Measurements from ENCODE around the gene ITCH. TPM values are rescaled to one million over a fixed set of nuclear protein-coding genes. Genes with fewer than 3 reads are reported as not detected.

ITCH gene
- total RNA-seq, 2 donors from 2014 or later, result 45.4 to 89.2 TPM

- TF ChIP-seq, protein P1, sequence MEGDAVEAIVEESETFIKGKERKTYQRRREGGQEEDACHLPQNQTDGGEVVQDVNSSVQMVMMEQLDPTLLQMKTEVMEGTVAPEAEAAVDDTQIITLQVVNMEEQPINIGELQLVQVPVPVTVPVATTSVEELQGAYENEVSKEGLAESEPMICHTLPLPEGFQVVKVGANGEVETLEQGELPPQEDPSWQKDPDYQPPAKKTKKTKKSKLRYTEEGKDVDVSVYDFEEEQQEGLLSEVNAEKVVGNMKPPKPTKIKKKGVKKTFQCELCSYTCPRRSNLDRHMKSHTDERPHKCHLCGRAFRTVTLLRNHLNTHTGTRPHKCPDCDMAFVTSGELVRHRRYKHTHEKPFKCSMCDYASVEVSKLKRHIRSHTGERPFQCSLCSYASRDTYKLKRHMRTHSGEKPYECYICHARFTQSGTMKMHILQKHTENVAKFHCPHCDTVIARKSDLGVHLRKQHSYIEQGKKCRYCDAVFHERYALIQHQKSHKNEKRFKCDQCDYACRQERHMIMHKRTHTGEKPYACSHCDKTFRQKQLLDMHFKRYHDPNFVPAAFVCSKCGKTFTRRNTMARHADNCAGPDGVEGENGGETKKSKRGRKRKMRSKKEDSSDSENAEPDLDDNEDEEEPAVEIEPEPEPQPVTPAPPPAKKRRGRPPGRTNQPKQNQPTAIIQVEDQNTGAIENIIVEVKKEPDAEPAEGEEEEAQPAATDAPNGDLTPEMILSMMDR (IDR thresholded peaks at IDR 0.05), result no peak
- TF ChIP-seq POLR2A (IDR thresholded peaks at IDR 0.05) (no peak), POLR2AphosphoS5 (IDR thresholded peaks at IDR 0.05) (no peak)
- WGBS, result 77% methylated on average over 7 of the region's 7 CpGs
- intact Hi-C loops (cut with DNase I), result no loop called here
- DNase-seq (ENCODE audit: low spot score), result no peak
- Histone ChIP-seq H3K27ac (no peak overlapping the region), H3K27me3 (replicated peaks; ENCODE audit: insufficient read depth) (no peaks in the 10 kb centered on the region), H3K4me1 (replicated peaks) (no peaks in the 10 kb centered on the region), H3K9me3 (no peaks in the 10 kb centered on the region), H3K36me3 (no peaks in the 10 kb centered on the region), H3K4me3 (no peak overlapping the region)
Observed at GRCh38 chr20:34331838-34332237, 31.2 kb upstream of the ITCH start.

GRCh38 chr20:34332262-34332920 is 30.7 kb upstream of the ITCH start:
- no peak for DNase-seq (ENCODE audit: low spot score)
- no peak overlapping the region for H3K27ac ChIP-seq
- H3K36me3 ChIP-seq, result no peaks in the 10 kb centered on the region
- no peak overlapping the region for H3K4me3 ChIP-seq
- no peaks in the 10 kb centered on the region for H3K4me1 ChIP-seq (replicated peaks)
- intact Hi-C loops (cut with DNase I), result no loop called here
- no peaks in the 10 kb centered on the region for H3K9me3 ChIP-seq
- WGBS, result 88% methylated on average over 19 of the region's 19 CpGs
- TF ChIP-seq POLR2A (IDR thresholded peaks at IDR 0.05) (no peak), POLR2AphosphoS5 (IDR thresholded peaks at IDR 0.05) (no peak)
- TF ChIP-seq, protein P1 (IDR thresholded peaks at IDR 0.05), result no peak
- H3K27me3 ChIP-seq (replicated peaks; ENCODE audit: insufficient read depth), result no peaks in the 10 kb centered on the region

- intact Hi-C loops (cut with DNase I), result no loop called here
- Histone ChIP-seq H3K27ac (no peak overlapping the region), H3K4me3 (no peak overlapping the region), H3K4me1 (replicated peaks) (no peaks in the 10 kb centered on the region), H3K9me3 (no peaks in the 10 kb centered on the region), H3K27me3 (replicated peaks; ENCODE audit: insufficient read depth) (no peaks in the 10 kb centered on the region), H3K36me3 (no peaks in the 10 kb centered on the region)
- DNase-seq (ENCODE audit: low spot score), result no peak
- WGBS, result 81% methylated on average over 4 of the region's 4 CpGs
- TF ChIP-seq, protein P1 (IDR thresholded peaks at IDR 0.05), result no peak
- TF ChIP-seq POLR2AphosphoS5 (IDR thresholded peaks at IDR 0.05) (no peak), POLR2A (IDR thresholded peaks at IDR 0.05) (no peak)
Observed at GRCh38 chr20:34333786-34334185, 29.3 kb upstream of the ITCH start.

DNA sequence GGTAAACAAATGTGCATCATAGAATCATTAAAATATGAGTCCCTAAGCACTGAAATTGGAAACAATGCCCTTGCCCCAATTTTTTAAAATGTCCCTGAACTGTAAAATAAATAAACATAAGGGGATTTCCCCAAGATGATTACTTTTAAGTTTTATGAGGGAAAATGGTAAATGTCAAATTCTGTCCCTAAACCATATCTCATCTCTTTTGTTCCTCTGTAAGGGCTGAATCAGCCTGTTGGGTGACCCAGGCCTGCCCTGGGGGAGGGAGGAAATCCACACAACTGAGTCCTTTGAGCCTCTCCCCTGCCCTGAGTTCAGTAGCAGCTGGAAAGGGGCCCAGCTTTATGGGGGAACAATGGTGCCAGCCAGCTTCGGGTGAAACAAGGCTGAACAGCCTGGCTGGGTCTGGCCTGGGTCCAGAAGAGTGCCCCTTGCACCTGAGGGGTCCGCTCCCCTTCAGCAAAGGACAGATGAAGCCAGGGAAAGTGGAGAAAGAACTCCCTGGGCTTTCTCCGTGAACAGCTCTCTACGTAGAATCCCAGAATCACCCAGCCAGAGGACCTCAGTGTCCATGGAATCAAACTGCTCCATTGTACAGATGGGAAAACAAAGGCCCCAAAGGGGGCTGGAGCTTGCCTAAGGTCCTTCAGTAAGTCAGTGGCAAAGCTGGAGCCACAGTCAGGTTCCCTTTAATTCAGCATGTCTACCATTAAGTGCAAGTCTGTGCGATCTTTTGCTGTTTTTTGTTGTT is 28.2 kb upstream of the ITCH start:
- H3K36me3 ChIP-seq, result no peaks in the 10 kb centered on the region
- no peaks in the 10 kb centered on the region for H3K27me3 ChIP-seq (replicated peaks; ENCODE audit: insufficient read depth)
- H3K4me1 ChIP-seq (replicated peaks), result no peaks in the 10 kb centered on the region
- 64% methylated on average over 5 of the region's 5 CpGs for WGBS
- DNase-seq (ENCODE audit: low spot score), result no peak
- TF ChIP-seq POLR2AphosphoS5 (IDR thresholded peaks at IDR 0.05), result no peak
- TF ChIP-seq, protein P1 (IDR thresholded peaks at IDR 0.05), result no peak
- no peak for TF ChIP-seq POLR2A (IDR thresholded peaks at IDR 0.05)
- H3K4me3 ChIP-seq, result no peak overlapping the region
- H3K9me3 ChIP-seq, result no peaks in the 10 kb centered on the region
- intact Hi-C loops (cut with DNase I), result no loop called here
- H3K27ac ChIP-seq, result no peak overlapping the region

DNA sequence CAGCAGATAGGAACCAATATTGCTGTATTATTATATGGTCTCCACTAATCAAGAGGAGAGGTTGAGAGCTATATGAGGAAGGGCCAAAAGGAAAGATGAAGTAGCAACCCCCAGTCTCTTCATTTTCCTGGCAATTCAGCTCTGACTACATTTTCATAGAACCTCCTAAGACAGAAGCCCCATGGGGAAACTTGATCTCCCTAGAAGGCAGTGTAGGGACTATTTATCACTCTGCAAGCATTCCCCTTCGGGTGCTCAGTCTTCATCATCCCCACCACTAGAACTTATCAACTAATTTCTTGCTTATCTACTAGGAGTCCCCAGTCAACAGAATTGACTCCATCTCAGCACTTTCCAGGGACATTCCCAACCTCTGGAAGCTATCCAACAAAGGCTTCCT is 25.5 kb upstream of the ITCH start:
- Histone ChIP-seq H3K27ac (no peak overlapping the region), H3K36me3 (no peaks in the 10 kb centered on the region), H3K4me3 (no peak overlapping the region), H3K27me3 (replicated peaks; ENCODE audit: insufficient read depth) (no peaks in the 10 kb centered on the region), H3K4me1 (replicated peaks) (no peaks in the 10 kb centered on the region), H3K9me3 (no peaks in the 10 kb centered on the region)
- no peak for DNase-seq (ENCODE audit: low spot score)
- TF ChIP-seq, protein P1 (IDR thresholded peaks at IDR 0.05), result no peak
- TF ChIP-seq POLR2AphosphoS5 (IDR thresholded peaks at IDR 0.05), result no peak
- TF ChIP-seq POLR2A (IDR thresholded peaks at IDR 0.05), result no peak
- WGBS, result 54% methylated on average over 1 of the region's 1 CpG
- intact Hi-C loops (cut with DNase I), result no loop called here

All from prostate gland (tissue), 2 donors.